NOMO-1 (cell line): ENCODE data around the gene KCNAB2.

Experiments used
- DNase-seq, 2 experiments: peaks; one replicate each; lab custom pipeline; 2025; ENCODE audit not compliant: unreplicated experiment in 2 of 2; lab: John Stamatoyannopoulos, UW

KCNAB2 gene

GRCh38 chr1:6106321-6106731, 60.6 kb downstream of the KCNAB2 start:
- no peak for DNase-seq

- DNase-seq: no peak
Observed at GRCh38 chr1:6106977-6107376, 61.3 kb downstream of the KCNAB2 start.

- no peak for DNase-seq
Observed at GRCh38 chr1:6107409-6108356, 62.0 kb downstream of the KCNAB2 start.

- no peak for DNase-seq
Observed at GRCh38 chr1:6108476-6108875, 62.8 kb downstream of the KCNAB2 start.

GRCh38 chr1:6108937-6109614, 63.4 kb downstream of the KCNAB2 start:
- peak in 1 of 2 experiments; percentile 6 for DNase-seq

GRCh38 chr1:6109688-6110087, 64.0 kb downstream of the KCNAB2 start:
- DNase-seq: no peak

- no peak for DNase-seq
Observed at GRCh38 chr1:6110326-6110725, 64.6 kb downstream of the KCNAB2 start.

GRCh38 chr1:6111571-6111970, 65.9 kb downstream of the KCNAB2 start:
- no peak for DNase-seq

- no peak for DNase-seq
Observed at GRCh38 chr1:6111991-6112689, 66.5 kb downstream of the KCNAB2 start.

GRCh38 chr1:6112690-6113005, 67.0 kb downstream of the KCNAB2 start:
- DNase-seq: no peak

- DNase-seq: no peak
Observed at GRCh38 chr1:6113116-6113515, 67.4 kb downstream of the KCNAB2 start.

GRCh38 chr1:6113745-6114144, 68.1 kb downstream of the KCNAB2 start:
- no peak for DNase-seq

GRCh38 chr1:6116137-6116536, 70.4 kb downstream of the KCNAB2 start:
- no peak for DNase-seq

GRCh38 chr1:6117064-6117463, 71.4 kb downstream of the KCNAB2 start:
- no peak for DNase-seq

- no peak for DNase-seq
Observed at GRCh38 chr1:6117624-6118023, 71.9 kb downstream of the KCNAB2 start.

GRCh38 chr1:6118415-6118814, 72.7 kb downstream of the KCNAB2 start:
- no peak for DNase-seq

GRCh38 chr1:6121021-6121421, 75.3 kb downstream of the KCNAB2 start:
- no peak for DNase-seq

- no peak for DNase-seq
Observed at GRCh38 chr1:6121651-6122370, 76.1 kb downstream of the KCNAB2 start.

- DNase-seq: peak; percentile 53 to 60
Observed at GRCh38 chr1:6123083-6123482, 77.4 kb downstream of the KCNAB2 start.

GRCh38 chr1:6123816-6124215, 78.1 kb downstream of the KCNAB2 start:
- no peak for DNase-seq

- DNase-seq: no peak
Observed at GRCh38 chr1:6124341-6124740, 78.7 kb downstream of the KCNAB2 start.
